IMR-90 (cell line): ENCODE measurements around the gene TRMT11. TPM values are rescaled to one million over a fixed set of nuclear protein-coding genes. Genes with fewer than 3 reads are reported as not detected.

Experiments used
- ATAC-seq: fragments of 200-7000 bp; cut with Tn5 transposase; 2 replicates; pipeline ENCODE4 v1.9.1; 2020; ENCODE audit warnings: low read depth, mild to moderate bottlenecking, moderate library complexity
- BruUV-seq: library from RNA; stranded (reverse); fragments of 400-500 nt; replicated peaks from 2 replicates; lab custom pipeline; 2021; lab: Mats Ljungman, UMichigan
- CTCF ChIA-PET: fragments of 300-600 bp; formaldehyde crosslinking; extraction: SDS; loops from one replicate; lab custom pipeline; 2021; ENCODE audit warnings: antibody characterized with exemption; lab: Yijun Ruan, JAX
- POLR2A ChIA-PET: fragments of 300-600 bp; sonication (Branson Sonifier 250); formaldehyde crosslinking; loops from one replicate; lab custom pipeline; 2022; ENCODE audit warnings: antibody characterized with exemption; ENCODE audit not compliant: unreplicated experiment; lab: Charles Lee
- DNase-seq: peaks from one replicate; pipeline ENCODE4 v3.0.0; 2013
- H2AFZ ChIP-seq: replicated peaks from 2 replicates; pipeline ENCODE3; 2013; ENCODE audit warnings: low read length, mild to moderate bottlenecking; ENCODE audit not compliant: poor library complexity
- H2AK5ac ChIP-seq: 2 replicates; pipeline ENCODE4 v1.6.1; 2013; ENCODE audit warnings: low read depth, low read length, inconsistent platforms
- H2AK9ac ChIP-seq: replicated peaks from 2 replicates; pipeline ENCODE3; 2013; ENCODE audit warnings: mild to moderate bottlenecking, low read depth, low read length, moderate library complexity; ENCODE audit not compliant: poor library complexity
- H2BK120ac ChIP-seq: 2 replicates; pipeline ENCODE4 v1.6.1; 2013; ENCODE audit warnings: low read depth, low read length, inconsistent platforms
- H2BK15ac ChIP-seq: 3 replicates; pipeline ENCODE4 v1.6.1; 2013; ENCODE audit warnings: low read depth, low read length, inconsistent platforms
- H2BK20ac ChIP-seq: 2 replicates; pipeline ENCODE4 v1.6.1; 2013; ENCODE audit warnings: low read depth, mild to moderate bottlenecking, inconsistent platforms, low read length, moderate library complexity
- H2BK5ac ChIP-seq: 2 replicates; pipeline ENCODE4 v1.6.1; 2013; ENCODE audit warnings: mild to moderate bottlenecking, low read depth, low read length, inconsistent platforms; ENCODE audit not compliant: poor library complexity, severe bottlenecking
- H3K14ac ChIP-seq: replicated peaks from 2 replicates; pipeline ENCODE4 v1.6.1; 2013; ENCODE audit warnings: low read depth, low read length, inconsistent platforms
- H3K18ac ChIP-seq: 2 replicates; pipeline ENCODE4 v1.6.1; 2013; ENCODE audit warnings: low read depth, low read length, control low read depth
- H3K23ac ChIP-seq: 2 replicates; pipeline ENCODE4 v1.6.1; 2013; ENCODE audit warnings: low read depth, low read length, inconsistent platforms
- H3K27ac ChIP-seq: 2 replicates; pipeline ENCODE4 v1.5.1; 2013; ENCODE audit warnings: mild to moderate bottlenecking, control low read depth, low read length; ENCODE audit not compliant: insufficient read depth
- H3K27me3 ChIP-seq: 2 replicates; pipeline ENCODE4 v1.6.1; 2013; ENCODE audit warnings: low read length; ENCODE audit not compliant: control insufficient read depth, insufficient read depth
- H3K36me3 ChIP-seq: 2 replicates; pipeline ENCODE4 v1.6.1; 2013; ENCODE audit warnings: low read length, mixed read lengths; ENCODE audit not compliant: control insufficient read depth, insufficient read depth
- H3K4ac ChIP-seq: 2 replicates; pipeline ENCODE4 v1.6.1; 2013; ENCODE audit warnings: low read depth, low read length, inconsistent platforms
- H3K4me1 ChIP-seq: 2 replicates; pipeline ENCODE4 v1.6.1; 2013; ENCODE audit warnings: low read length, mixed read lengths; ENCODE audit not compliant: control insufficient read depth, insufficient read depth
- H3K4me2 ChIP-seq: 2 replicates; pipeline ENCODE4 v1.6.1; 2013; ENCODE audit warnings: low read depth, mild to moderate bottlenecking, control low read depth, low read length, moderate library complexity
- H3K4me3 ChIP-seq: 2 replicates; pipeline ENCODE4 v1.5.1; 2013; ENCODE audit warnings: low read depth, mild to moderate bottlenecking, control low read depth, low read length, moderate library complexity; ENCODE audit not compliant: insufficient read depth
- H3K56ac ChIP-seq: 2 replicates; pipeline ENCODE4 v1.6.1; 2013; ENCODE audit warnings: low read length, inconsistent platforms; ENCODE audit not compliant: insufficient read depth; ENCODE audit errors: extremely low read depth
- H3K79me1 ChIP-seq, 2 experiments: 2 replicates each; pipeline ENCODE4 v1.6.1; 2013; ENCODE audit warnings: low read length in 2 of 2, inconsistent platforms in 1 of 2, low read depth in 1 of 2
- H3K9ac ChIP-seq: 2 replicates; pipeline ENCODE4 v1.6.1; 2013; ENCODE audit warnings: low read depth, low read length, control low read depth
- H3K9me1 ChIP-seq: 2 replicates; pipeline ENCODE4 v1.6.1; 2013; ENCODE audit warnings: low read length, inconsistent platforms; ENCODE audit not compliant: insufficient read depth
- H3K9me3 ChIP-seq: 2 replicates; pipeline ENCODE4 v1.6.1; 2013; ENCODE audit warnings: low read length; ENCODE audit not compliant: control insufficient read depth, insufficient read depth
- H4K20me1 ChIP-seq: 2 replicates; pipeline ENCODE4 v1.6.1; 2013; ENCODE audit warnings: low read length, inconsistent platforms; ENCODE audit not compliant: insufficient read depth
- H4K5ac ChIP-seq: 2 replicates; pipeline ENCODE4 v1.6.1; 2013; ENCODE audit warnings: mild to moderate bottlenecking, low read depth, low read length, control low read depth
- H4K8ac ChIP-seq, 2 experiments: 2 replicates each; pipeline ENCODE4 v1.6.1; 2013; ENCODE audit warnings: low read depth in 2 of 2, low read length in 2 of 2, control low read depth in 1 of 2, inconsistent platforms in 1 of 2
- H4K91ac ChIP-seq: 2 replicates; pipeline ENCODE4 v1.6.1; 2013; ENCODE audit warnings: low read depth, low read length, inconsistent platforms; ENCODE audit not compliant: insufficient read depth
- BHLHE40 ChIP-seq: fragments of 150-350 bp; IDR thresholded peaks from 2 replicates; pipeline ENCODE4 v1.6.1; 2016; ENCODE audit warnings: mild to moderate bottlenecking, low read depth, low read length
- CEBPB ChIP-seq: IDR thresholded peaks from 2 replicates; pipeline ENCODE4 v1.6.1; 2012; ENCODE audit warnings: low read depth, low read length, improper control_type of control experiment
- CHD1 ChIP-seq: IDR thresholded peaks from 2 replicates; pipeline ENCODE4 v1.6.1; 2012; ENCODE audit warnings: low read depth, low read length, improper control_type of control experiment
- FOS ChIP-seq: fragments of 150-350 bp; IDR thresholded peaks from 2 replicates; pipeline ENCODE4 v1.6.1; 2016; ENCODE audit warnings: low read depth, low read length
- MAZ ChIP-seq: IDR thresholded peaks from 2 replicates; pipeline ENCODE4 v1.6.1; 2012; ENCODE audit warnings: low read depth, mild to moderate bottlenecking, low read length, improper control_type of control experiment, moderate library complexity, borderline replicate concordance
- MXI1 ChIP-seq: IDR thresholded peaks from 2 replicates; pipeline ENCODE4 v1.6.1; 2012; ENCODE audit warnings: low read depth, mild to moderate bottlenecking, low read length, moderate library complexity, borderline replicate concordance
- NFE2L2 ChIP-seq: fragments of 150-350 bp; IDR thresholded peaks from 2 replicates; pipeline ENCODE4 v1.6.1; 2016; ENCODE audit warnings: low read depth, mild to moderate bottlenecking, low read length
- POLR2A ChIP-seq: IDR thresholded peaks from 2 replicates; pipeline ENCODE4 v1.6.1; 2012; ENCODE audit warnings: mild to moderate bottlenecking, low read depth, low read length
- RAD21 ChIP-seq: IDR thresholded peaks from 2 replicates; pipeline ENCODE4 v1.6.1; 2012; ENCODE audit warnings: low read length, improper control_type of control experiment
- RCOR1 ChIP-seq: IDR thresholded peaks from 2 replicates; pipeline ENCODE4 v1.6.1; 2012; ENCODE audit warnings: mild to moderate bottlenecking, low read length, improper control_type of control experiment; ENCODE audit not compliant: insufficient replicate concordance
- RFX5 ChIP-seq: IDR thresholded peaks from 2 replicates; pipeline ENCODE4 v1.8.0; 2012; ENCODE audit warnings: low read depth, mild to moderate bottlenecking, low read length, moderate library complexity
- WGBS, 2 experiments: methylation state at CpG; one replicate each; pipeline versions ENCODE4 v1.1.5 to v1.1.7; 2013; ENCODE audit warnings: missing lambda C conversion rate in 2 of 2; ENCODE audit not compliant: insufficient read length in 1 of 2; ENCODE audit errors: extremely low coverage in 2 of 2; 5-methylcytosine and 5-hydroxymethylcytosine counted together
- dilution Hi-C: fragments of 300-500 bp; cut with HindIII; formaldehyde crosslinking; loops from one replicate; pipeline ENCODE4 v1.14.3; 2018; ENCODE audit warnings: low sequenced_read_pairs; ENCODE audit not compliant: unreplicated experiment
- in situ Hi-C: fragments of 300-500 bp; cut with MboI; formaldehyde crosslinking; loops from 3 replicates; pipeline ENCODE4 v1.14.3; 2019; ENCODE audit warnings: low sequenced_read_pairs, inconsistent platforms, mixed read lengths
- intact Hi-C: fragments of 100-400 bp; cut with micrococcal nuclease; formaldehyde crosslinking; loops from 2 replicates; pipeline ENCODE4 v1.10.0; 2022
- polyA plus RNA-seq, 3 experiments: library from polyadenylated mRNA; depleted of rRNA; stranded (reverse); fragments of >200 nt; gene quantifications; 2 replicates each; pipeline ENCODE4 v1.2.3, GENCODE V29; 2012; ENCODE audit warnings: low replicate concordance in 1 of 3
- total RNA-seq: library from RNA; depleted of rRNA; stranded (reverse); fragments of >200 nt; gene quantifications from 2 replicates; pipeline ENCODE4 v1.2.3, GENCODE V29; 2012
- TF ChIP-seq, protein P1 (sequence below): conservative IDR thresholded peaks from 2 replicates; pipeline ENCODE4 v1.5.1; 2012; ENCODE audit warnings: mild to moderate bottlenecking, low read depth, low read length, improper control_type of control experiment
- TF ChIP-seq, protein P2 (sequence below): fragments of 150-350 bp; IDR thresholded peaks from 2 replicates; pipeline ENCODE4 v1.6.1; 2016; ENCODE audit warnings: low read depth, mild to moderate bottlenecking, low read length, moderate library complexity, borderline replicate concordance
- TF ChIP-seq, protein P3 (sequence below): fragments of 150-350 bp; IDR thresholded peaks from 2 replicates; pipeline ENCODE4 v1.6.1; 2017; ENCODE audit warnings: mild to moderate bottlenecking, antibody characterized with exemption, low read length, low read depth

The TRMT11 gene
- total and polyA plus RNA-seq, 2 of the 4 experiments (the other 2 are of a cell fraction), result 14.3 to 19.0 TPM

DNA sequence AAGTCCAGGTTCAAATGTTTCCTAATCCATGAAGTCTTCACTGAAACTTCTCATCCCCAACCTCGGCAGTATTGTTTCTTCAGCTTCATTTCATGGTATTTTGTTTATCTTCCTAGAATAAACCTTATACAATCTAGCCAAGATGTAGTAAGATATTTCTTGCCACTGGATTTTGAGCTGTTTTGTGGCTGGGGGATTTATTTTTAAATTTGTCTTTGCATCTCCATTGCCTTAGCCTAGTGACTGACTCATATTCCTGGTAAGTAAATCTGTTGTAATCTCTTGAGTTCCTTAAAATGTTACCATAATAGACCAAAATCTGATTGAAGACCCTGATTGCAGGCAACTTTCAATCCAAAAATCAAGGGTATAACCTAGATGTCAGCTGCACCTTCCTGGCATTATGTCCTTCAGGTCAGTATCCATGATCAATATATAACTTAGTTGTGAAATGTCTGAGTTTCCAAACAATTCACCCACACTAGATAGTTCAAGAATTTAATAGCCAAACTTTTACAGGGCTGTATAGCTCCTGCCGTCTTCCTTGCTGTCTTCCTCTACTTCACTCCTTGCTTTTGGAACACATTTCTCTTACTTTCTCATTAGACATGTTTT, 4.7 kb upstream of the TRMT11 start:
- BruUV-seq, result no TSS peak
- Histone ChIP-seq H3K23ac (no peak overlapping the region), H2AK5ac (no peak overlapping the region), H2AFZ (no peak overlapping the region), H3K4me1 (peaks cover 12% of the 10 kb centered on the region), H3K56ac (no peak overlapping the region), H3K9ac (no peak overlapping the region), H4K5ac (no peak overlapping the region), H2BK15ac (no peak overlapping the region), H3K79me1 (peaks cover under 1 to 12% of the 10 kb centered on the region in 2 experiments; a peak in 3 of 4 replicates), H3K36me3 (no peaks in the 10 kb centered on the region), H3K4me2 (no peak overlapping the region), H4K91ac (no peak overlapping the region), H4K8ac (no peak overlapping the region), H4K20me1 (no peaks in the 10 kb centered on the region), H3K9me3 (no peaks in the 10 kb centered on the region), H2AK9ac (no peak overlapping the region), H3K27ac (no peak overlapping the region), H3K4ac (no peak overlapping the region), H3K9me1 (peaks cover 11% of the 10 kb centered on the region; the same call in 1 of the 2 replicates), H3K14ac (no peak overlapping the region), H2BK120ac (no peak overlapping the region), H2BK5ac (no peak overlapping the region), H3K18ac (no peak overlapping the region; the same call in 1 of the 2 replicates), H3K27me3 (no peaks in the 10 kb centered on the region), H2BK20ac (no peak overlapping the region), H3K4me3 (no peak overlapping the region)
- intact Hi-C loops, result no loop called here
- in situ Hi-C loops, result no loop called here
- dilution Hi-C loops, result no loop called here
- ATAC-seq, result no peak
- TF ChIP-seq NFE2L2 (no peak), POLR2A (no peak), CEBPB (no peak), MXI1 (no peak), FOS (no peak), MAZ (no peak), BHLHE40 (no peak), RAD21 (no peak), CHD1 (no peak), RFX5 (no peak), RCOR1 (no peak)
- TF ChIP-seq, protein P1, sequence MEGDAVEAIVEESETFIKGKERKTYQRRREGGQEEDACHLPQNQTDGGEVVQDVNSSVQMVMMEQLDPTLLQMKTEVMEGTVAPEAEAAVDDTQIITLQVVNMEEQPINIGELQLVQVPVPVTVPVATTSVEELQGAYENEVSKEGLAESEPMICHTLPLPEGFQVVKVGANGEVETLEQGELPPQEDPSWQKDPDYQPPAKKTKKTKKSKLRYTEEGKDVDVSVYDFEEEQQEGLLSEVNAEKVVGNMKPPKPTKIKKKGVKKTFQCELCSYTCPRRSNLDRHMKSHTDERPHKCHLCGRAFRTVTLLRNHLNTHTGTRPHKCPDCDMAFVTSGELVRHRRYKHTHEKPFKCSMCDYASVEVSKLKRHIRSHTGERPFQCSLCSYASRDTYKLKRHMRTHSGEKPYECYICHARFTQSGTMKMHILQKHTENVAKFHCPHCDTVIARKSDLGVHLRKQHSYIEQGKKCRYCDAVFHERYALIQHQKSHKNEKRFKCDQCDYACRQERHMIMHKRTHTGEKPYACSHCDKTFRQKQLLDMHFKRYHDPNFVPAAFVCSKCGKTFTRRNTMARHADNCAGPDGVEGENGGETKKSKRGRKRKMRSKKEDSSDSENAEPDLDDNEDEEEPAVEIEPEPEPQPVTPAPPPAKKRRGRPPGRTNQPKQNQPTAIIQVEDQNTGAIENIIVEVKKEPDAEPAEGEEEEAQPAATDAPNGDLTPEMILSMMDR, result no peak
- TF ChIP-seq, protein P2, sequence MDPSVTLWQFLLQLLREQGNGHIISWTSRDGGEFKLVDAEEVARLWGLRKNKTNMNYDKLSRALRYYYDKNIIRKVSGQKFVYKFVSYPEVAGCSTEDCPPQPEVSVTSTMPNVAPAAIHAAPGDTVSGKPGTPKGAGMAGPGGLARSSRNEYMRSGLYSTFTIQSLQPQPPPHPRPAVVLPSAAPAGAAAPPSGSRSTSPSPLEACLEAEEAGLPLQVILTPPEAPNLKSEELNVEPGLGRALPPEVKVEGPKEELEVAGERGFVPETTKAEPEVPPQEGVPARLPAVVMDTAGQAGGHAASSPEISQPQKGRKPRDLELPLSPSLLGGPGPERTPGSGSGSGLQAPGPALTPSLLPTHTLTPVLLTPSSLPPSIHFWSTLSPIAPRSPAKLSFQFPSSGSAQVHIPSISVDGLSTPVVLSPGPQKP, result no peak
- TF ChIP-seq, protein P3, sequence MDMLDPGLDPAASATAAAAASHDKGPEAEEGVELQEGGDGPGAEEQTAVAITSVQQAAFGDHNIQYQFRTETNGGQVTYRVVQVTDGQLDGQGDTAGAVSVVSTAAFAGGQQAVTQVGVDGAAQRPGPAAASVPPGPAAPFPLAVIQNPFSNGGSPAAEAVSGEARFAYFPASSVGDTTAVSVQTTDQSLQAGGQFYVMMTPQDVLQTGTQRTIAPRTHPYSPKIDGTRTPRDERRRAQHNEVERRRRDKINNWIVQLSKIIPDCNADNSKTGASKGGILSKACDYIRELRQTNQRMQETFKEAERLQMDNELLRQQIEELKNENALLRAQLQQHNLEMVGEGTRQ, result no peak
- POLR2A ChIA-PET, result no interaction called here
- CTCF ChIA-PET, result interaction anchor here (0.7 to 1.2 kb wide), 2 partner anchors 26 to 191 kb away, joined by 3 to 5 read pairs; partner anchors contain the start of gene NCOA7
- WGBS, 2 experiments, result no CpG with 5 or more reads among the region's 2 CpGs
- peak; percentile 64 for DNase-seq
